ENCODE data around the gene ERN2. TPM values are rescaled to one million over a fixed set of nuclear protein-coding genes. Genes with fewer than 3 reads are reported as not detected.

The ERN2 gene
- total RNA-seq, 2 donors from 2014 or later: 0.24 TPM; not detected in 1

- H3K27ac Mint-ChIP-seq: no peak overlapping the region
- H3K4me1 Mint-ChIP-seq (ENCODE audit: low read depth): peaks cover 7% of the 10 kb centered on the region
- H3K36me3 Mint-ChIP-seq (ENCODE audit: insufficient read depth in 2 of 2): peaks cover 13 to 20% of the 10 kb centered on the region in 2 donors
- no peak for ATAC-seq (replicated peaks in 1 of 2)
- H3K27me3 Mint-ChIP-seq (ENCODE audit: low read depth): no peaks in the 10 kb centered on the region
- H3K4me3 Mint-ChIP-seq: no peak overlapping the region
- no peaks in the 10 kb centered on the region for H3K9me3 Mint-ChIP-seq
- DNase-seq: no peak
Measured at GRCh38 chr16:23691483-23692189, 21.4 kb downstream of the ERN2 start.

- Mint-ChIP-seq H3K9me3 (no peaks in the 10 kb centered on the region), H3K4me1 (ENCODE audit: low read depth) (peaks cover 7% of the 10 kb centered on the region), H3K4me3 (no peak overlapping the region), H3K27me3 (ENCODE audit: low read depth) (no peaks in the 10 kb centered on the region), H3K27ac (no peak overlapping the region), H3K36me3 (ENCODE audit: insufficient read depth in 2 of 2) (peaks cover 13 to 21% of the 10 kb centered on the region in 2 donors)
- no peak for DNase-seq
- no peak for ATAC-seq (replicated peaks in 1 of 2)
Measured at GRCh38 chr16:23690771-23691482, 22.1 kb downstream of the ERN2 start.

GRCh38 chr16:23689442-23690187, 23.4 kb downstream of the ERN2 start:
- peak in 1 of 2 donors; percentile 25 for ATAC-seq (replicated peaks in 1 of 2)
- Mint-ChIP-seq H3K27me3 (ENCODE audit: low read depth) (no peaks in the 10 kb centered on the region), H3K4me3 (no peak overlapping the region), H3K36me3 (ENCODE audit: insufficient read depth in 2 of 2) (peaks cover 13 to 27% of the 10 kb centered on the region in 2 donors), H3K27ac (no peak overlapping the region), H3K9me3 (no peaks in the 10 kb centered on the region), H3K4me1 (ENCODE audit: low read depth) (peaks cover 4% of the 10 kb centered on the region)
- DNase-seq: no peak

GRCh38 chr16:23687034-23687808, 25.8 kb downstream of the ERN2 start:
- Mint-ChIP-seq H3K36me3 (ENCODE audit: insufficient read depth in 2 of 2) (peaks cover 16 to 29% of the 10 kb centered on the region in 2 donors), H3K9me3 (no peaks in the 10 kb centered on the region), H3K4me3 (no peak overlapping the region), H3K27ac (peak overlapping the region; percentile 24), H3K27me3 (ENCODE audit: low read depth) (no peaks in the 10 kb centered on the region), H3K4me1 (ENCODE audit: low read depth) (no peaks in the 10 kb centered on the region)
- ATAC-seq (replicated peaks in 1 of 2): no peak
- no peak for DNase-seq

GRCh38 chr16:23683487-23683886, 29.5 kb downstream of the ERN2 start:
- no peaks in the 10 kb centered on the region for H3K9me3 Mint-ChIP-seq
- no peak overlapping the region for H3K27ac Mint-ChIP-seq
- H3K27me3 Mint-ChIP-seq (ENCODE audit: low read depth): no peaks in the 10 kb centered on the region
- DNase-seq (no peak), ATAC-seq (replicated peaks in 1 of 2) (no peak)
- H3K36me3 Mint-ChIP-seq (ENCODE audit: insufficient read depth in 2 of 2): peaks cover 22 to 24% of the 10 kb centered on the region in 2 donors
- peaks cover 19% of the 10 kb centered on the region for H3K4me1 Mint-ChIP-seq (ENCODE audit: low read depth)
- no peak overlapping the region for H3K4me3 Mint-ChIP-seq

GRCh38 chr16:23682181-23682580, 30.8 kb downstream of the ERN2 start:
- Mint-ChIP-seq H3K4me1 (ENCODE audit: low read depth) (peaks cover 30% of the 10 kb centered on the region), H3K4me3 (no peak overlapping the region), H3K27ac (no peak overlapping the region), H3K27me3 (ENCODE audit: low read depth) (no peaks in the 10 kb centered on the region), H3K36me3 (ENCODE audit: insufficient read depth in 2 of 2) (peaks cover 15 to 16% of the 10 kb centered on the region in 2 donors), H3K9me3 (no peaks in the 10 kb centered on the region)
- no peak for DNase-seq
- ATAC-seq (replicated peaks in 1 of 2): no peak

- Mint-ChIP-seq H3K36me3 (ENCODE audit: insufficient read depth in 2 of 2) (peaks cover 8 to 13% of the 10 kb centered on the region in 2 donors), H3K4me1 (ENCODE audit: low read depth) (peaks cover 30% of the 10 kb centered on the region), H3K4me3 (peak overlapping the region; percentile 96), H3K9me3 (no peaks in the 10 kb centered on the region), H3K27ac (no peak overlapping the region), H3K27me3 (ENCODE audit: low read depth) (no peaks in the 10 kb centered on the region)
- DNase-seq: no peak
- no peak for ATAC-seq (replicated peaks in 1 of 2)
Measured at GRCh38 chr16:23679986-23680336, 33.1 kb downstream of the ERN2 start.

GRCh38 chr16:23679274-23679985, 33.6 kb downstream of the ERN2 start:
- DNase-seq (peak; percentile 17 to 24), ATAC-seq (replicated peaks in 1 of 2) (peak; percentile 8 to 18)
- Mint-ChIP-seq H3K4me1 (ENCODE audit: low read depth) (peaks cover 30% of the 10 kb centered on the region), H3K27me3 (ENCODE audit: low read depth) (no peaks in the 10 kb centered on the region), H3K27ac (peak overlapping the region; percentile 70), H3K4me3 (peak overlapping the region; percentile 96), H3K9me3 (no peaks in the 10 kb centered on the region), H3K36me3 (ENCODE audit: insufficient read depth in 2 of 2) (peaks cover 8 to 13% of the 10 kb centered on the region in 2 donors)

GRCh38 chr16:23678430-23679273, 34.4 kb downstream of the ERN2 start, which contains the start of gene PLK1:
PLK1 (plus strand) TSS chr16:23678889; CDS start chr16:23678933, 44 bp downstream.
- ATAC-seq (replicated peaks in 1 of 2): peak; percentile 95 to 97
- H3K27ac Mint-ChIP-seq: peak within 1 kb of the TSS; percentile 70
- H3K27me3 Mint-ChIP-seq (ENCODE audit: low read depth): no peaks in the 10 kb centered on the region
- peak; percentile 83 for DNase-seq
- peaks cover 30% of the 10 kb centered on the region for H3K4me1 Mint-ChIP-seq (ENCODE audit: low read depth)
- peaks cover 8 to 10% of the 10 kb centered on the region in 2 donors for H3K36me3 Mint-ChIP-seq (ENCODE audit: insufficient read depth in 2 of 2)
- no peaks in the 10 kb centered on the region for H3K9me3 Mint-ChIP-seq
- H3K4me3 Mint-ChIP-seq: peak within 1 kb of the TSS; percentile 96

GRCh38 chr16:23676924-23677480, 36.0 kb downstream of the ERN2 start:
- ATAC-seq (replicated peaks in 1 of 2): no peak
- Mint-ChIP-seq H3K27me3 (ENCODE audit: low read depth) (no peaks in the 10 kb centered on the region), H3K27ac (no peak overlapping the region), H3K4me1 (ENCODE audit: low read depth) (peaks cover 30% of the 10 kb centered on the region), H3K9me3 (no peaks in the 10 kb centered on the region), H3K4me3 (no peak overlapping the region), H3K36me3 (ENCODE audit: insufficient read depth in 2 of 2) (peaks cover 3 to 8% of the 10 kb centered on the region in 2 donors)
- DNase-seq: no peak

- H3K36me3 Mint-ChIP-seq (ENCODE audit: insufficient read depth in 2 of 2): peaks cover 5 to 10% of the 10 kb centered on the region in 2 donors
- H3K27me3 Mint-ChIP-seq (ENCODE audit: low read depth): no peaks in the 10 kb centered on the region
- no peak for ATAC-seq (replicated peaks in 1 of 2)
- no peak overlapping the region for H3K27ac Mint-ChIP-seq
- H3K9me3 Mint-ChIP-seq: no peaks in the 10 kb centered on the region
- H3K4me3 Mint-ChIP-seq: no peak overlapping the region
- peaks cover 32% of the 10 kb centered on the region for H3K4me1 Mint-ChIP-seq (ENCODE audit: low read depth)
- DNase-seq: no peak
Measured at GRCh38 chr16:23673971-23674614, 38.9 kb downstream of the ERN2 start.

All from activated T-cell treated with anti-CD3 and anti-CD28 coated beads, Interleukin-2, amount 50 U/mL, for 72 hours (primary cell).